Stimulated activated CD4-positive, alpha-beta T cell treated with anti-CD3 and anti-CD28 coated beads, TNF-alpha, amount 100 ng/mL, for 4 hours (primary cell): ENCODE data around the gene ACOT12.

Experiments
- DNase-seq, 3 experiments: peaks; one replicate each; pipeline ENCODE4 v3.0.0-alpha.2; 2020; ENCODE audit warnings: low read depth in 3 of 3

ACOT12 gene

DNA sequence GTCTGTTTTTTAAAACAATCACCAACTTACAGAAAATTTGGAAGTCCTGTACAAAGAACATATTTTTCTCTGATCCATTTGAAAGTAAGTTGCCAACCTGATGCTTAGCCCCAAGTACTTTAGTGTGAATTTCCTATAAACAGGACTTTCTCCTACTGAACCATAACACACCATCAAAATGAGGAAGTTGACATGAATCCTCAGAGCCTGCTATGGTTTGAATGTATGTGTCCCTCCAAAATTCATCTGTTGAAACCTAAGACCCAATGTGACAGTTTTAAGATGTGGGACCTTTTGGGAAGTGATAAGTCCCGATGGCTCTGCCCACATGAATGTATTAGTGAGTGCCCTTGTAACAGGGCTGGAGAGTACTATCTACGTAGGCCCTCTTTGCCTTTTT, 6.4 kb upstream of the ACOT12 start:
- no peak for DNase-seq

DNA sequence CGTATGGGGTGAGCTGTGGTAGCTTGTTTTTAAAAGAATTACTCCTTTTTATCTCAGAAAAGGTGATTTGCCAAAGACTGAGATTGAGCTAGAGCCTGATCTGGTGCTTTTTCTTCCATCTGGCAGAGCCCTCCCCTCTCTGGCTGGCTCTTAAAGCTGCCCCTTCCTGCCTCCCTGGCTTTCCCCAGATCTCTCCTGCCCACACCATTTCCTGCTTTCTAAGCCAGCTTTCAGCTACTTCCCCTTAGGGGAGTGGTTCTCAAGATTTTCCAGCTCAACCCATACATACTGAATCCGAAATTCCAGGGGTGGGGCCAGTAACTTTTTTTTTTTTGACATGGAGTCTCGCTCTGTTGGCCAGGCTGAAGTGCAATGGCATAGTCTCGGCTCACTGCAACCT, 4.8 kb upstream of the ACOT12 start:
- DNase-seq, result no peak

DNA sequence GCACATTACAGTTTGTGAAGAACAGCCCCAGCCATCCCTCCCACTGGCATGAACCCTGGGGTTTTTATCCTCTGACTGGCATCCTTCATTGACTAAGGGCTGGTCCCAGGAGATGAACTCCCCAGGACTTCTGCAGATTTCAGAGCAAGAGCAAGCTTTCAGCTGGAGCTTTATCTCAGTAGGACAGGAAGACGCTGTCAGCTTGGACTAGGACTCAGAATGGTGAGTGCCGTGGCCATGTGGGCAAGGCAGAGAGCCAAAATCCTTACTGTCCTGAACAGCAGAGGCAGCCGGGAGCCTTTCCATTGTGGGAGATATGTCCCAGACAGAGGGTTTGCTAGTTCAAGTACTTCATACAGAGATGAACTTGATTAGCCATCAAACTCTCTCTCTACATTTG, 3.2 kb upstream of the ACOT12 start:
- DNase-seq, result no peak

DNA sequence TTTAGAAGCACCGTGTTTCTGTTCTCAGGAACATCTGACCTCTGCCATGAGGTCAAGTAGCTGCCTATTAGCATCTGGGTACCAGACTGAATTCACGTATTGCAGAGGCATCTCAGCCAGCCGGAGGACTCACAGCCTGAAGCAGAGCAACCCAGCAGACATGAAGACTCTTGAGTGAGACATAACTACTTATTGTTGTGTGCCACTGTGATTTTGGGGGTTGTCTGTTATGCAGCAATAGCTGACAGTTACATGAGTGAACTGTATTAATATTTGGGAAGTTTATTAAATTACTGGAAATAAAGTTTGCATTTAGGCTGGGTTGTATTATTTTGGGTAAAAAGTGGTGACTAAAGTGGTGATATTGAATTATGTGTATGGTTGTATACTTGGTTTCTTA, 1.3 kb upstream of the ACOT12 start:
- DNase-seq, result no peak

DNA sequence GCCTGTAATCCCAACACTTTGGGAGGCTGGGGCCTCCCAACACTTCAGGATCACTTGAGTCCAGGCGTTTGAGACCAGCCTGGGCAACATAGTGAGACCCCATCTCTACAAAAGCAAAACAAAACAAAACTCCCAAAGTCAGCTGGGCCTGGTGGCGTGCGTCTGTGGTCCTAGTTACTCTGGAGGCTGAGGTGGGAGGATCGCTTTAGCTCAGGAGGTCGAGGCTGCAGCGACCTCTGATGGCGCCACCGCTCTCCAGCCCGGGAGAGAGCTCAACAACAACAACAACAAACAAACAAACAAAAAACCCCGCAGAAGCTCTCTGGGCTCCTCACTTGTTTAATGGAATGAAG, 528 bp downstream of the ACOT12 start:
- DNase-seq, result no peak

DNA sequence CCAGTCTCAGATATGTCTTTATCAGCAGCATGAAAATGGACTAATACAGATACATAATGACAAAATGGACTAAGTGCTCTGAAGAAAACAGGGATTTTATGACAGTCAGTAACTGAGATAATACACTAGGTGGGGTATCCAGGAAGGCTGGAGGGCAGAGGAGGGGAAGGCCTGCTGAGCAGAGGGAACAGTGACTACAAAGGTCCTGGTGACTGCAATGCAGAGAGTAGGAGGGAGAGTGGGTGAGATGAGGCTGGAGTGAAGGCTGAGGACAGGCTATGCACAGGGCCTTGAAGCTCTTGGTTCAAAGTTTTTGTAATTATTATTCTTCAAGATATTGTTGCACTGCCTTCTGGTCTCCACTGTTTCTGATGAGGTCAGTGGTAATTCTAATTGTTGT, 4.9 kb downstream of the ACOT12 start:
- no peak for DNase-seq

DNA sequence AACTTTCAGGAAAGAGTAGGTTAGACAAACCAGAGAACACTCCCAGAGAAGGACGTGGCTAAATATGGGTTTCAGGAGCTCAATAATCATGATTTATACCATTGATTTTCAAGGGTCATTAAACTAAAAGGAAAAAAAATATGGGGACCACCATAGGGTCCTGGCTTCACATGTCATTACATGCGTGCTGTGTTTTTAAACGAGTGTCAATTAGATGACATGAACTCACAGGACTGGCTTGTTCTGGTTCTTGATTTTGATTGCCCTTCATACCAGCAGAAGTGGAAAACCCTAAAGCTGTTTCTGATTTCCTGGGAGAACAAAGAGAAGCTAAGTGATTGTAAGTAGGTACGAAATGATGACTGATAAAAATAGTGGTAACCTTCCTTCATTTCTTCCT, 5.8 kb downstream of the ACOT12 start:
- DNase-seq, result no peak

DNA sequence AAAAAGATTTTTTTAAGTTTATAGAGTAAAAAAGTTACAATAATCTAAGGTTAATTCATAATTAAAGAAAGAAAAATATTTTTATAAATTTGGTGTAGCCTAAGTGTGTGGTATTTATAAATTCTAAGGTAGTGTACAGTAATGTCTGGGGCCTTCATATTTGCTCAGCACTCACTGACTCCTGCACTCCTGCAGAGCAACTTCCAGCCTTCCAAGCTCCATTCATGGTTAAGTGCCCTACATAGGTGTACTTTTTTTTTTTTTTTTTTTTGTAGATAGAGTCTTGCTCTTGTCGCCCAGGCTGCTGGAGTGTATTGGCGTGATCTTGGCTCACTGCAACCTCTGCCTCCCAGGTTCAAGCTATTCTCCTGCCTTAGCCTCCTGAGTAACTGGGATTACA, 10.1 kb downstream of the ACOT12 start:
- DNase-seq, result no peak

DNA sequence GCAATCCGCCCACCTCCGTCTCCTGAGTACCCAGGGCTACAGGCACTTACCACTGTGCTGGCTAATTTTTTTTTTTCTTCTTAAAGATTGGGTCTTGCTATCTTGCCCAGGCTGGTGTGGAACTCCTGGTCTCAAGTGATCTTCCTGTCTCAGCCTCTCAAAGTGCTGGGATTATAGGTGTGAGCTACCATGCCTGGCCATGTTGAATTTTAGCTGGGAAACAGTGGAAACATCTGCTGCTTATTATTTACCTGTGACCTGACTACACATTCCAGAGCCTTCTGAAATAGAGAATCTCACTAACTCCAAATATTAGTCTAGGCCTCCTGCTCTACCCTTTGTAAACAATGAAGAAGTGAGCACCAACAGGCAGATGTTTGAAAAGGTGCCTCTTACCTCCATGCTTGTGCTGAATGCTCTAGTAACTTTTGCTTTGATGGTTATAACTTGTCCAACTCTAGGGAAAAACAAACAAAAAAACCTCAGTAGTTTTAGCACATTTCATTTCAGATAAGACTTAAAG, 22.5 kb downstream of the ACOT12 start:
- no peak for DNase-seq

DNA sequence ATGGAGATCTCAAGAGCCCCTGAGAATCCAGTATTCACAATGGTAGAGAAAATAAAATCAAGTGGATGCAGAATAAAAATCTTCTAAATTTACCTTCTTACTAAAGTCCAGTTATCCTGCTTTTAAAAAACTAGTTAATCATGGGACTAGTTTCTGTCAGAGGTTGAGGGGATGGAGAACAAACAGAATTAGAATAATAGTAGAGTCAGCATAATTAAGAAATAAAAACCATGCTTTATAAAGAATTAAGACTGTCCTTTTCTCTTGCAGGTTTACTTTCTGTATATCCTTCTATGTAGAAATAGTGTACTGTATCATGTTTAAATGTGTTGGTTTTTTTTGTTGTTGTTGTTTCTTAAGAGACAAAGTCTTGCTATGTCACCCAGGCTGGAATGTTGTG, 23.0 kb downstream of the ACOT12 start:
- no peak for DNase-seq

DNA sequence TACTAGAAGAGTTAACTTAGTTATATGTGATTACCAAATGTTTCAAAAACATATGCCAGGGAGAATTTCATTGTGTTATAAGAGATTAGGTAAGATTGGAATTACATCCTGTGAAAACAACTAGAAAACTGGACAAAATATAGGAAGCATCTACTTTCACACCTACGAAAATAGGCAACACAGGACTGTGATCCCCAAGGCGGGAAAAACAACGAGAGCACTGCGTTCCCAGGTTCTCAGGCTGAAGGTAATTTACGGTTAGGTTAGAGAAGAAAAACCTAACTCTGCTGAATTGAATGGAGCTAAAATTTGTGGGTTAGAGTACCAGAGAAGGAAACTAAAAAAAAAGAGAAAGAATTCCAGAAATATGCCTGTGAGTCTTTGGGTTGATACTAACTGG, 28.4 kb downstream of the ACOT12 start:
- no peak for DNase-seq

DNA sequence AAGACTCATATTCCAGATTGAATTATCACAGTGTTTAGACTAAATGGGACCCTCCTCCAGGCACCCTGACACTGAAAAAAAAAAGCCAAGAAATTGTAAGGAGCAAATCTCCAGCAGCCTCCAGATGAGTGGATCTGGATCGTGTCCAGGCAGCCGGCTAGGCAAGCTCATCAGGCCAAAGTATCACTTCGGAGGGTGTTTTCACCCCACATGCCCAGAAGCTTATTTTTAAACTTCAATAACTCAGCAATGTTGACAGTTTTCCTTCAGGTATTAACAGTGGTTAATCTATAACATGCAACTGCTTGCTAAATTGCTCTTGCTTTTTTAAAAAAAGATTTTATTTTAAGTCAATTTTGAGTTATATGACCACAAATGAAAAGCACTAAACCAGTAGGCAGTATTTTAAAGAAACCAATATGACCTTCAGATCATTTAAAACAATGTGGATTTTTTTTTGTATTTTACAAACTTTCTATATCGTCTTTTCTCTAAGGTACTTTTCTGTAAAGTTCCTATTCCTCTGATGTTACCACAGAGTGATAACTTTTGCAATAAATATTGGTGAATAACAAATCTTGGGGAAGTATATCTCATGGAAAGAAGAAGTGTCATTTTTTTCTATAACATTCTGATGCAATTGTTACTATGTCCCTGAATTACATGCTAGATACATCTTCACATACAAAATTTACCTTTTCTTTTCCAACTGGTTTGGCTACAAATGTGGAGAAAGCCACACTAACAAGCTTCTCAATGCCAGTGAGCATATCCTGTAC, 30.7 kb downstream of the ACOT12 start:
- no peak for DNase-seq

DNA sequence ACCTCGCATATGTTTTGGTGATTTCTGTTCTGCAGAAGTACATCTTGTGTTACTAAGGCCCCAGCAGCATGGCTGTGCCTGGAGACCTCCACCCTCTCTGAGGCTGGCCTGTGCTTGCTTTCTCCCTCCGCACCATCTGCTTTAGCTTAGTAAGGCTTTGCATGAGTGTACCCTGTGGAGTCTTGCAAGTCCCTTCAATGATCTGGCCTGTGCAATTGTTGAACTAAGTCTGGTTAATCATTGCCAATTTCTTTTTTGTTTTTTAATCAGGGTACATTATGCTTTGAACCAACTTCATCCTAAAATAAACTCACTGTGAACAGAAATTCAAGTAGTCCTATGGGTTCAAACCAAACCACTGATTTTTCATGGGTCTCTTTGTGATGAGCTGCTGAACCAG, 32.3 kb downstream of the ACOT12 start:
- DNase-seq, result no peak

DNA sequence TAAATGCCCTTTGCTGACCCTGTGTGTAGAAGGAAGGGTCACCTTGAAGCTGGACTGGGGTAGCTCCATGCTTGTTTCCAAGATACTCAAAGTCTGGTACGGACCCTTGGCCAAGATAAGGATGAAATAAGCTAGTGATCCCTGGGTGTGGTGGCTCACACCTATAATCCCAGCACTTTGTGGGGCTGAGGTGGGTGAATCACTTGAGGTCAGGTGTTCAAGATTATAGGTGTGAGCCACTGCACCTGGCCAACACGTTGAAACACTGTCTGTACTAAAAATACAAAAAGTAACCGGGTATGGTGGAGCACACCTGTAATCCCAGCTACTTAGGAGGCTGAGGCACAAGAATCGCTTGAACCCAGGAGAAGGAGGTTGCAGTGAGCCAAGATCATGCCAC, 33.3 kb downstream of the ACOT12 start:
- DNase-seq, result no peak

DNA sequence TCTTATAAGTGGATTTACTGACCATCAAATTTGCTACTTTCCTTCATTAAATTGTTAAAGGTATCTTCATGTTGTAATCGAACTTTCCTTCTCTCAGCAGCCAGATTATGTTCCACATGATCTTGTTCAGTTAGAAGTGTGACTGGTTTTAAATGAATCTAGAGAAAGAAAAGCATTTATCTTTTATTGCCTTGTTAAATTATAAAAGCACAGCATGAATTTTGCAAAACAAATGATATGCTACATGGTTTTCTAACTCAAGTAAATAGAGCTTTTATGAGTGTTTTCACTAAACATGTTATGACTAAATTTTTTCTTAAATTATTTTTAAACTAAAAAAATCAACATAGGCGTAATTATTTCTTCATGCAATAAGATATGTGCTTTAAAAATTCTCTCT, 34.1 kb downstream of the ACOT12 start:
- no peak for DNase-seq

DNA sequence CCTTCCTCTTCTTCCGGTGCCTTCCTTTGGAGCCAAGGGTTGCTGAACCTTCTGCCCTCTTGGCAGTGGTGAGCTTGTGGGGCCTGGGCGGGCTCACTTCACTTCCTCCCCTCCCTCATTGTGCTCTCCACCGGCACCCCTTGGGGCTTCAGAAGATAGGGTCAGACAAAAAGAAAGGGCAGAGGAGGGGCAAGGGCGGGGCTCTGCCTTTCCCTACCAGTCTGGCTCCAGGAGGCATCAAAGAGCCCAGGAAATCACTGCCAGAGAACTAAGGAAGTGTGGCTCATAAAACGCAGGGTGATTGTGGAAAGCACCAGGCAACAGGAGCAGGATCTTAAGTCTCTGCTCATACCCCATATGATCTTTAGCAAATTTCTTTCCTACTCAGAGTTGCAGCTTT, 34.8 kb downstream of the ACOT12 start:
- DNase-seq, result no peak

DNA sequence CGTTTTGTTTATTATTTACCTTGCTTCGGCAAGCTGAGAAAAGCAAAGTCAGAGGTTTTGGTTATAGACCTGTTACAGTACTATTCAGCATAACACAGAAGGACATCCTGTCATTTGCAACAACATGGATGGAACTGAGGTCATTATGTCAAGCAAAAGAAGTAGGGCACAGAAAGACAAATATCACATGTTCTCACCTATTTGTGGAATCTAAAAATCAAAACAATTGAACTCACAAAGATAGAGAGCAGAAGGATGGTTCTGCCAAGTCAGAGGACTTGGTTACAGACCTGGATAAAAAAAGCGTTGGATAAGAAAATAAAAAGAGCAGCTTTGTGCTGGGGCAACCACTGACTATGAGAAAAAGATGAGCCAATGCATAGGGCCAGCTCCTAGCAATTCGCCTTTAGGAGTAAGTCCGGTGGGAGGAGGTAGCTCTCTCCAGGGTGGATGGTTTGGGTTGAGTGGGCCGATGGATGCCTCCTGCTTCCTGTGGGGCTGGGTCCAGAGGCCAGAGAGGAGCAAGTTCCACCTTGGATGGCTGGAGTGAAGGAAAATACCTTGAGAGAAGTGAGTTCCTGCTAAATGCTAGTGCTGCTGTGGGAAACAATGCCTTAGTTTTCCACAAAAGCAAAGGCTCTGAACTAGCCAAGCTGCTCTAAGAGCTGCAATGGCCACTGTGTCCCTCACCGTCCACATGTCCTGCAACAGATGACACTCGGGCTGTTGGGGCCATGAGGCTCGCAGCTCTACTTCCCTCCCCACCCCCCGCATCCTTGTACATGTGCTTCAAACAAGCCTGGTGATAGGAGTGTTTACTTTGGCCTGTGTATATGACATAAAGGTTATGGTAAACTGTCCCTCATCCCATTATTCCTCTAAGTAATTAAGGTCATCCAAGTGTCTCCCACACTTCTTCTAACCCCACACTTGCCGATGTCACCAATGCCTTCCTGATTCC, 38.4 kb downstream of the ACOT12 start:
- no peak for DNase-seq

DNA sequence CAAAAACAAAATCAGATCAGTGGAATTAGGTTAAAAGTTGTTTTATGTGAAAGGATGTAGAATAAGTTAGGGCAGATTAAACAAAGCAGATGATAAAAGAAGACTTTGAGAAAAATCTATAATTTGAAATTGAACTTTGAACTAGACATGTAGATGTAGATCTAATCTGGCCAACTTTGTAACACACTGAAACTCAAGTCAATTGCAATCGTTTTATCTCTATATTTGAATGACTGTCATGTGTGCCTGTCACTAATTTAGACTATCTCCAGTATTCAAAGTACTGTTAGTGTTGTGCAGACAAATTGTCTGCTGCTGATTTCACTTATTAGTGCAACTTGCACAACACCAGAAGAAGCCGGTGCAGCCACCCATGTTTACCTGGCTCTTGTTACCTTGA, 39.8 kb downstream of the ACOT12 start:
- no peak for DNase-seq

DNA sequence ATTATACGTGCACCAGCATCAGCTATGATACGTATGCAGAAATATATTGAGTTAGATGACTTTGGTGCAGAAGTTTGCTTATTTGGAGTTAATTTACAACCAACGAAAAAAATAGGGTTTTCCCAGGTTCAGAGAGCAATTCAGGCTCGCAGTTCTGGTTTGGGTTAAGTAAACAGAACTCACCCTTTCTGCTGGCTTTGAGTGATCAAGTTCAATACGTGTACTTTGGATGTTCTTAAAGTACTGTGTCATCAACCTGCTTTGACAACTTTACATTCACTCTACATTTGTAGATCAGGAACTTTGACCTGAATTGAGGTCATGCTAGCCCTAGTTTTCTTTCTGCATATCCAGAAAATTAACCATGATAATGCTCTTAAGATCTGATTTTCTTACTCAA, 40.7 kb downstream of the ACOT12 start:
- no peak for DNase-seq

DNA sequence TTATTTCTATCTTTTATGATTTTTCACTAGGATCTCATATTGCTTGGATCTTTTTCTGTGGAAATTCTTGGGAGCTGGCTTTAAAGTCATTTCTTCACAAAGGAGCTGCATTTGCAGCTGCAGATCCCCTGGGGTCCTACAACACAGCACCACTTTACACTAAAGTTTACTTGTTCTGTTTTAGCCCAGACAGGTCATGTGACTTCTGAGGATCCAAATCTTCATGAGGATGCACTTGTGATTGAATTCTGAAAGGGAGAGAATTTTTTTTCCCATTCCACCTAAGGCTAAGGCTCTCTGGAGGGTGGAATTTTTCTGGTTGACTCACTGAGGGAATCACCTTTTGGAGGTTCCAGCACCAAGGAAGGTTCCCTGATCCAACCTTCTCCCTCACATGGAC, 43.4 kb downstream of the ACOT12 start:
- no peak for DNase-seq

DNA sequence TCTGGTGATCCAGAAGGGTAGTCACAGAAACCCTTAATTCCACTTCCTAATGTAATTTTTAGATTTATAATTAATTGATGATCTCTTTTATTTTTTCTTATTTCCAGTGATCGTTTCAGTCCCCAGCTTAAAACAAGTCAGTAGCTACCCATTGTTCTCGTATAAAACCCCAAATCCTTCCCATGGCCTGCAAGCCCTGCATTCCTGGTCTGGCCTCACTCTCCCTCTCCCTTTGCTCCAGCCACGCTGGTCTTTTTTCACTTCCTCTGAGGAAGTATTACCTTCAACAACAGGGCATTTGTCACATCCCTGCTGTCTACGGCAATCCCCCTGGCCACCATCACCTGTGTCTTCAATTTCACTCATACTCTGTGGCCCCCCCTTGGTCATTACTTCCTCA, 44.8 kb downstream of the ACOT12 start:
- no peak for DNase-seq

DNA sequence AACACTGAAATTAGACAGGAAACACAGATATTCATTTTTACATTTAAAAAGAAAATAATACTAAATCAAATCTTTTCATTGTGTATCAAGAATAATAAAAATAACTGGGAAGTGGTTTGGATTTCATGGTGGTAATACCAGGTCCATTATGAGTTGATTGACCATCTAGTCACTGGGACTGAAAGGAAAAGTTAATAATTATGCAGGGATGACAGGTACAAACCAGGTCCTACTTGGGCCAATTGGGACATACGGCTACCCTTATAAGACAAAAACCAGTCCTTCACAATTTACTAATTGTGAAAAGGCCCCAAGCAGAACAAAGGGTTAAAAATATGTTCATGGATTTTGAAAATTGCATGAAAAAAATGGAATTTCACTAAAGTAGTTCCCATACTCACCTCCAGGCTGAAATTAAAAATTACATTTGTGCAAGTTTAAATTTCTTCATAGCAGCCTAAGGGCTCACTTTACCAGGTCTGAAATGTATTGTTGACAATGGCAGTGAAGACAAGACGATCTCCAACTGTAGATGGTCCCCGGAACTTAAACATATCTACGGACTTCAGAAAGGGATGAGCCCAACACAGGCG, 48.4 kb downstream of the ACOT12 start:
- no peak for DNase-seq

DNA sequence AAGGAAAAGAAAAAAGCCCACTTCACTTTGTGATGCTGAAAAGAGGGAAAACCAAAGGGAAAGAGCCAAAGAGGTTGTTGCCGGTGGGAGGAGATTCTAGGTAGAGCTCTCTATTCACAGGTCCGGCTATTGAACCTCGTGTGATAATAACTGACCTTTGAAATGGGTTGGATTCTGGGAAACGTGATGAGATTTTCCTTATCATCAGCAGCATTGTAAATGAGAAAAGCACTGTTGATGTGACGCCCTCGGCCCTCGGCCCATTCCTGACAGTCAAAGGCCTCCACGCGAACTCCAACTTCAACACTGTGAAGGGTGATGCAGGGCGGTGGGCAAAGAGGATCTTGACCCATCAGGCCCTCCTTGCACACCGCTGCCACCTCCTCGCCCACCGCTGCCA, 49.2 kb downstream of the ACOT12 start:
- no peak for DNase-seq
